ENCODE results near the gene ADAM12.

DNA sequence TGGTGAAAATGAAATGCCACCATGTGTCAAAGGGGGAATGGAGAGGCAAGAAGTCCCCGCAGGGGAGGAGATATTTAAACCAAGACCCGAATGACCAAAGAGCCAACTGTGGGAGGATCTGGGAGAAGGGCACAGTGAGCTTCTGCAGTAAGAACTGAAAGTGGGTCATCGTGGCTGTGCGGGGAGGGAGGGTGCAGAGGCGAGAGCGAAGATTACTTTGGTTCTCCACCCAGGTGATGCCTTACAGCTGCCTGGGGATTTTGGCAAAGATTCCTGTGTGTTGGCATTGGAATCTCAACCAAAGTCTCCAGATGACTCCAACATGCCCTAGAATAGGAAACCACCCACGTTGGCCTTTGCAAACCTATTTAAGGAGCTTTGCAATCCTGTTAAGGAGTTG lies 44.2 kb upstream of the ADAM12 start:
- no peak for TF ChIP-seq KDM6A (CRISPR knock-in tag; IDR thresholded peaks at IDR 0.05; ENCODE audit: low read depth)
- no peak for TF ChIP-seq NCOA1 (CRISPR knock-in tag; IDR thresholded peaks at IDR 0.05)
- no peak for TF ChIP-seq EZH2 (conservative IDR thresholded peaks at IDR 0.05; ENCODE audit: low read depth, low read length)
- TF ChIP-seq FOXM1 (CRISPR knock-in tag; IDR thresholded peaks at IDR 0.05) = no peak
